ENCODE measurements around the gene ATRNL1. TPM values are rescaled to one million over a fixed set of nuclear protein-coding genes. Genes with fewer than 3 reads are reported as not detected.

ATRNL1 gene
- total and polyA plus RNA-seq, 2 experiments from 2014 or later: not detected

GRCh38 chr10:115903207-115903606 lies 810.0 kb downstream of the ATRNL1 start:
- peaks cover 7% of the 10 kb centered on the region for H3K4me1 ChIP-seq (ENCODE audit: insufficient read depth)
- H3K79me2 ChIP-seq (ENCODE audit: insufficient read depth): no peaks in the 10 kb centered on the region
- 47 to 52% methylated on average over 1 of the region's 1 CpG for WGBS, 2 experiments (ENCODE audit: low coverage in 1 of 2, low lambda C conversion rate in 2 of 2, missing lambda C conversion rate in 2 of 2)
- no peaks in the 10 kb centered on the region for H4K20me1 ChIP-seq (ENCODE audit: insufficient read depth)
- TF ChIP-seq EZH2 (IDR thresholded peaks at IDR 0.05; ENCODE audit: insufficient read depth, poor library complexity, severe bottlenecking) (no peak), EZH2phosphoT487 (IDR thresholded peaks at IDR 0.05; ENCODE audit: insufficient read depth, low read depth) (no peak)
- no peaks in the 10 kb centered on the region for H3K9me3 ChIP-seq (ENCODE audit: low read depth)
- in situ Hi-C loops (cut with MboI): no loop called here
- no peak overlapping the region for H3K27ac ChIP-seq
- H3K27me3 ChIP-seq (replicated peaks; ENCODE audit: insufficient read depth): no peaks in the 10 kb centered on the region
- DNase-seq: peak; percentile 34
- no peaks in the 10 kb centered on the region for H3K9me2 ChIP-seq (ENCODE audit: insufficient read depth)
- no peak overlapping the region for H3K9ac ChIP-seq
- peaks cover 10% of the 10 kb centered on the region; the same call in 1 of the 2 replicates for H3F3A ChIP-seq (ENCODE audit: insufficient read depth)
- H3K4me3 ChIP-seq: no peak overlapping the region
- H3K4me2 ChIP-seq (ENCODE audit: unreplicated experiment): peak overlapping the region; percentile 4
- H3K36me3 ChIP-seq (ENCODE audit: low read depth): no peaks in the 10 kb centered on the region
- peak overlapping the region; percentile 54 for H2AFZ ChIP-seq

GRCh38 chr10:115903845-115904244 lies 810.7 kb downstream of the ATRNL1 start:
- no peak overlapping the region for H3K27ac ChIP-seq
- no peaks in the 10 kb centered on the region for H3K79me2 ChIP-seq (ENCODE audit: insufficient read depth)
- no peak for TF ChIP-seq EZH2 (IDR thresholded peaks at IDR 0.05; ENCODE audit: insufficient read depth, poor library complexity, severe bottlenecking)
- no peak for TF ChIP-seq EZH2phosphoT487 (IDR thresholded peaks at IDR 0.05; ENCODE audit: insufficient read depth, low read depth)
- no peak overlapping the region for H3K4me3 ChIP-seq
- in situ Hi-C loops (cut with MboI): no loop called here
- no peaks in the 10 kb centered on the region for H3K27me3 ChIP-seq (replicated peaks; ENCODE audit: insufficient read depth)
- no peaks in the 10 kb centered on the region for H3K9me3 ChIP-seq (ENCODE audit: low read depth)
- no peak overlapping the region for H3K4me2 ChIP-seq (ENCODE audit: unreplicated experiment)
- H3K36me3 ChIP-seq (ENCODE audit: low read depth): no peaks in the 10 kb centered on the region
- no peak overlapping the region for H3K9ac ChIP-seq
- H3F3A ChIP-seq (ENCODE audit: insufficient read depth): peaks cover 10% of the 10 kb centered on the region; the same call in 1 of the 2 replicates
- no peaks in the 10 kb centered on the region for H4K20me1 ChIP-seq (ENCODE audit: insufficient read depth)
- peaks cover 7% of the 10 kb centered on the region for H3K4me1 ChIP-seq (ENCODE audit: insufficient read depth)
- no peaks in the 10 kb centered on the region for H3K9me2 ChIP-seq (ENCODE audit: insufficient read depth)
- 82 to 85% methylated on average over 3 of the region's 3 CpGs for WGBS, 2 experiments (ENCODE audit: low coverage in 1 of 2, low lambda C conversion rate in 2 of 2, missing lambda C conversion rate in 2 of 2)
- H2AFZ ChIP-seq: no peak overlapping the region; the same call in 1 of the 2 replicates
- DNase-seq: no peak

- Histone ChIP-seq H3F3A (ENCODE audit: insufficient read depth) (no peaks in the 10 kb centered on the region), H3K79me2 (ENCODE audit: insufficient read depth) (no peaks in the 10 kb centered on the region)
- in situ Hi-C loops (cut with MboI): no loop called here
Measured at GRCh38 chr10:115909037-115909436, 815.9 kb downstream of the ATRNL1 start.

GRCh38 chr10:115909962-115910731 lies 817.0 kb downstream of the ATRNL1 start:
- 27 to 34% methylated on average over 4 of the region's 4 CpGs for WGBS, 2 experiments (ENCODE audit: low coverage in 1 of 2, low lambda C conversion rate in 2 of 2, missing lambda C conversion rate in 2 of 2)

More at GRCh38 chr10:115909037-115909436, 815.9 kb downstream of the ATRNL1 start:
- Histone ChIP-seq H2AFZ (no peak overlapping the region), H3K9ac (no peak overlapping the region), H3K4me1 (ENCODE audit: insufficient read depth) (no peaks in the 10 kb centered on the region), H3K27ac (no peak overlapping the region), H3K9me2 (ENCODE audit: insufficient read depth) (no peaks in the 10 kb centered on the region), H3K9me3 (ENCODE audit: low read depth) (no peaks in the 10 kb centered on the region), H3K4me2 (ENCODE audit: unreplicated experiment) (no peak overlapping the region), H4K20me1 (ENCODE audit: insufficient read depth) (no peaks in the 10 kb centered on the region), H3K4me3 (no peak overlapping the region), H3K36me3 (ENCODE audit: low read depth) (no peaks in the 10 kb centered on the region), H3K27me3 (replicated peaks; ENCODE audit: insufficient read depth) (no peaks in the 10 kb centered on the region; the same call in 1 of the 2 replicates)
- DNase-seq: no peak
- WGBS, 2 experiments (ENCODE audit: low coverage in 1 of 2, low lambda C conversion rate in 2 of 2, missing lambda C conversion rate in 2 of 2): 92 to 97% methylated on average over 5 of the region's 5 CpGs
- no peak for TF ChIP-seq EZH2 (IDR thresholded peaks at IDR 0.05; ENCODE audit: insufficient read depth, poor library complexity, severe bottlenecking)
- TF ChIP-seq EZH2phosphoT487 (IDR thresholded peaks at IDR 0.05; ENCODE audit: insufficient read depth, low read depth): no peak

More at GRCh38 chr10:115909962-115910731, 817.0 kb downstream of the ATRNL1 start:
- Histone ChIP-seq H2AFZ (no peak overlapping the region), H3K9me2 (ENCODE audit: insufficient read depth) (no peaks in the 10 kb centered on the region), H3K9me3 (ENCODE audit: low read depth) (no peaks in the 10 kb centered on the region), H3K36me3 (ENCODE audit: low read depth) (no peaks in the 10 kb centered on the region), H3K4me2 (ENCODE audit: unreplicated experiment) (no peak overlapping the region), H4K20me1 (ENCODE audit: insufficient read depth) (no peaks in the 10 kb centered on the region), H3K9ac (no peak overlapping the region), H3K79me2 (ENCODE audit: insufficient read depth) (no peaks in the 10 kb centered on the region), H3F3A (ENCODE audit: insufficient read depth) (no peaks in the 10 kb centered on the region), H3K4me1 (ENCODE audit: insufficient read depth) (no peaks in the 10 kb centered on the region), H3K27me3 (replicated peaks; ENCODE audit: insufficient read depth) (no peaks in the 10 kb centered on the region; the same call in 1 of the 2 replicates), H3K4me3 (no peak overlapping the region), H3K27ac (no peak overlapping the region)
- TF ChIP-seq EZH2phosphoT487 (IDR thresholded peaks at IDR 0.05; ENCODE audit: insufficient read depth, low read depth): no peak
- TF ChIP-seq EZH2 (IDR thresholded peaks at IDR 0.05; ENCODE audit: insufficient read depth, poor library complexity, severe bottlenecking): no peak
- in situ Hi-C loops (cut with MboI): no loop called here
- DNase-seq: no peak
